ENCODE data around the gene CCDC192. TPM values are rescaled to one million over a fixed set of nuclear protein-coding genes. Genes with fewer than 3 reads are reported as not detected.

The CCDC192 gene
- total and polyA plus RNA-seq, 2 of the 4 experiments (the other 2 are of a cell fraction), result not detected

DNA sequence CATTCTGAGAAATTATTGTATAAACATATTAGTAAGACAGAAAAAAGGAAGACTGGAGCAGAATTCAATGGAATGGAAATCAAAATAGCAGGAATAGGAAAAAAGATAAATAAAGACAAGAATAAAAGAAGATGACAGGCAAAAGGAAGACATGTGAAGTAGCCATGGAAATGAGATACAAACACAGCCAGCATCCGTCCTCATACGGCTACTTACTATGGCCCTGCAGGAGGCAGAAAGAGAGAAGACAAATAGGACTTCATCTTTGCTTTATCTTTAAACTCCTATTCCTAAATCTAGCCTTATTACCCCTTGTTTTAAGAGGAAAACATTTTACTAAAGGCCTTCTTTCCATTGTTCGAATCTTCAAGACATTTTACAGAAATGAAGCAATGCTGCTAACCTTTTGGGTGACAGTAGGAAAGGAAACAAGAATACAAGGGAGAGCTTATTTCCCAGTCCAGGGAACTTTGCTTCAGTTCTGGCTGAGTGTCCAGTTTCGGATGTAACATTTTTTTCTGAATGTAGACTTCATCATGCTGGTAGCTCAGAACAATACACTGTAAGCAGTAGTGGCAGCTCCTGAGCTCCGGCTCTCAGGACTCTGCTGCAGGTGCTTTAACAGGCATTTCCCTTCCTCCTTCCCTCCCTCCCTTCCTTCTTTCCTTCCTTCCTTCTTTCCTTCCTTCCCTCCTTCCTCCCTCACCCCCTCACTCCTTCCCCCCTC, 274.0 kb downstream of the CCDC192 start:
- Histone ChIP-seq H2BK20ac (ENCODE audit: low read depth, low read length) (no peak overlapping the region), H2AK9ac (replicated peaks; ENCODE audit: low read depth, low read length, poor library complexity) (no peak overlapping the region), H3K9me3 (ENCODE audit: control insufficient read depth, insufficient read depth, low read length) (no peaks in the 10 kb centered on the region), H4K5ac (ENCODE audit: low read depth, low read length) (no peak overlapping the region), H3K36me3 (ENCODE audit: control insufficient read depth, insufficient read depth, low read length) (no peaks in the 10 kb centered on the region), H3K79me1 (ENCODE audit: low read depth in 1 of 2, low read length in 2 of 2) (no peaks in the 10 kb centered on the region), H4K8ac (ENCODE audit: low read depth in 2 of 2, low read length in 2 of 2) (no peak overlapping the region), H2BK15ac (ENCODE audit: low read depth, low read length) (no peak overlapping the region), H2BK120ac (ENCODE audit: low read depth, low read length) (no peak overlapping the region), H3K9me1 (ENCODE audit: insufficient read depth, low read length) (peaks cover 2% of the 10 kb centered on the region; the same call in 1 of the 2 replicates), H3K23ac (ENCODE audit: low read depth, low read length) (no peak overlapping the region), H3K9ac (ENCODE audit: low read depth, low read length) (no peak overlapping the region), H3K4ac (ENCODE audit: low read depth, low read length) (no peak overlapping the region), H3K27ac (ENCODE audit: insufficient read depth, low read length) (no peak overlapping the region), H3K14ac (replicated peaks; ENCODE audit: low read depth, low read length) (no peak overlapping the region), H2AFZ (replicated peaks; ENCODE audit: low read length, poor library complexity) (no peak overlapping the region), H2BK5ac (ENCODE audit: low read depth, low read length, poor library complexity, severe bottlenecking) (no peak overlapping the region), H3K4me2 (ENCODE audit: low read depth, low read length) (no peak overlapping the region), H3K56ac (ENCODE audit: extremely low read depth, insufficient read depth, low read length) (no peak overlapping the region), H3K27me3 (ENCODE audit: control insufficient read depth, insufficient read depth, low read length) (no peaks in the 10 kb centered on the region), H3K4me3 (ENCODE audit: insufficient read depth, low read depth, low read length) (no peak overlapping the region), H2AK5ac (ENCODE audit: low read depth, low read length) (no peak overlapping the region), H3K4me1 (ENCODE audit: control insufficient read depth, insufficient read depth, low read length) (no peaks in the 10 kb centered on the region), H3K18ac (ENCODE audit: low read depth, low read length) (no peak overlapping the region), H4K91ac (ENCODE audit: insufficient read depth, low read depth, low read length) (no peak overlapping the region), H4K20me1 (ENCODE audit: insufficient read depth, low read length) (no peaks in the 10 kb centered on the region)
- intact Hi-C loops (cut with micrococcal nuclease), result no loop called here
- no peak for ATAC-seq (ENCODE audit: low read depth)
- WGBS, 2 experiments (ENCODE audit: extremely low coverage in 2 of 2, insufficient read length in 1 of 2), result 83% methylated on average over 2 of the region's 5 CpGs; no CpG with 5 or more reads in 1 of the 2 experiments
- ChIA-PET POLR2A (ENCODE audit: unreplicated experiment) (no interaction called here), CTCF (interaction anchor here (0.7 kb wide), 1 partner anchor 292 kb away, joined by 3 read pairs; no protein-coding TSS in a partner anchor)
- dilution Hi-C loops (cut with HindIII; ENCODE audit: low sequenced_read_pairs, unreplicated experiment), result no loop called here
- BruUV-seq (replicated peaks), result no TSS peak
- no peak for DNase-seq
- in situ Hi-C loops (cut with MboI; ENCODE audit: low sequenced_read_pairs), result no loop called here
- no peak for TF ChIP-seq RCOR1 (IDR thresholded peaks at IDR 0.05; ENCODE audit: insufficient replicate concordance, low read length)

Data from IMR-90 (cell line).